Measurements from ENCODE around the gene REEP1.

Gene REEP1

GRCh38 chr2:86305195-86305914 lies 32.1 kb downstream of the REEP1 start:
- no peaks in the 10 kb centered on the region for H3K4me1 ChIP-seq (ENCODE audit: insufficient read depth, poor library complexity, severe bottlenecking)
- H3K36me3 ChIP-seq (ENCODE audit: low read depth) = no peaks in the 10 kb centered on the region
- H3K27me3 ChIP-seq (ENCODE audit: insufficient read depth, poor library complexity, severe bottlenecking) = peaks cover 8% of the 10 kb centered on the region
- no peak overlapping the region for H3K27ac ChIP-seq (ENCODE audit: poor library complexity, severe bottlenecking)
- no peak overlapping the region for H3K4me3 ChIP-seq (ENCODE audit: severe bottlenecking)
- TF ChIP-seq CTCF (IDR thresholded peaks at IDR 0.05; ENCODE audit: poor library complexity, severe bottlenecking) = no peak
- no peak for DNase-seq (ENCODE audit: low spot score)
- ATAC-seq (ENCODE audit: low read depth) = no peak
- no peaks in the 10 kb centered on the region for H3K9me3 ChIP-seq (ENCODE audit: severe bottlenecking)

- no peaks in the 10 kb centered on the region for H3K4me1 ChIP-seq (ENCODE audit: insufficient read depth, poor library complexity, severe bottlenecking)
- DNase-seq (ENCODE audit: low spot score) (no peak), ATAC-seq (ENCODE audit: low read depth) (no peak)
- no peak overlapping the region for H3K4me3 ChIP-seq (ENCODE audit: severe bottlenecking)
- H3K27ac ChIP-seq (ENCODE audit: poor library complexity, severe bottlenecking) = no peak overlapping the region
- no peak for TF ChIP-seq CTCF (IDR thresholded peaks at IDR 0.05; ENCODE audit: poor library complexity, severe bottlenecking)
- no peaks in the 10 kb centered on the region for H3K9me3 ChIP-seq (ENCODE audit: severe bottlenecking)
- peaks cover 8% of the 10 kb centered on the region for H3K27me3 ChIP-seq (ENCODE audit: insufficient read depth, poor library complexity, severe bottlenecking)
- no peaks in the 10 kb centered on the region for H3K36me3 ChIP-seq (ENCODE audit: low read depth)
Observed at GRCh38 chr2:86304416-86304815, 33.0 kb downstream of the REEP1 start.

GRCh38 chr2:86302320-86302719 lies 35.1 kb downstream of the REEP1 start:
- Histone ChIP-seq H3K9me3 (ENCODE audit: severe bottlenecking) (no peaks in the 10 kb centered on the region), H3K4me3 (ENCODE audit: severe bottlenecking) (no peak overlapping the region), H3K27me3 (ENCODE audit: insufficient read depth, poor library complexity, severe bottlenecking) (peaks cover 8% of the 10 kb centered on the region), H3K36me3 (ENCODE audit: low read depth) (no peaks in the 10 kb centered on the region), H3K27ac (ENCODE audit: poor library complexity, severe bottlenecking) (no peak overlapping the region), H3K4me1 (ENCODE audit: insufficient read depth, poor library complexity, severe bottlenecking) (no peaks in the 10 kb centered on the region)
- no peak for TF ChIP-seq CTCF (IDR thresholded peaks at IDR 0.05; ENCODE audit: poor library complexity, severe bottlenecking)
- DNase-seq (ENCODE audit: low spot score) (no peak), ATAC-seq (ENCODE audit: low read depth) (no peak)

GRCh38 chr2:86301711-86302202 lies 35.7 kb downstream of the REEP1 start:
- Histone ChIP-seq H3K9me3 (ENCODE audit: severe bottlenecking) (no peaks in the 10 kb centered on the region), H3K27ac (ENCODE audit: poor library complexity, severe bottlenecking) (no peak overlapping the region), H3K4me3 (ENCODE audit: severe bottlenecking) (no peak overlapping the region), H3K36me3 (ENCODE audit: low read depth) (no peaks in the 10 kb centered on the region), H3K27me3 (ENCODE audit: insufficient read depth, poor library complexity, severe bottlenecking) (peaks cover 8% of the 10 kb centered on the region), H3K4me1 (ENCODE audit: insufficient read depth, poor library complexity, severe bottlenecking) (no peaks in the 10 kb centered on the region)
- ATAC-seq (ENCODE audit: low read depth) (no peak), DNase-seq (ENCODE audit: low spot score) (no peak)
- TF ChIP-seq CTCF (IDR thresholded peaks at IDR 0.05; ENCODE audit: poor library complexity, severe bottlenecking) = no peak

- Histone ChIP-seq H3K4me1 (ENCODE audit: insufficient read depth, poor library complexity, severe bottlenecking) (no peaks in the 10 kb centered on the region), H3K9me3 (ENCODE audit: severe bottlenecking) (no peaks in the 10 kb centered on the region), H3K36me3 (ENCODE audit: low read depth) (no peaks in the 10 kb centered on the region), H3K27ac (ENCODE audit: poor library complexity, severe bottlenecking) (no peak overlapping the region), H3K27me3 (ENCODE audit: insufficient read depth, poor library complexity, severe bottlenecking) (peaks cover 8% of the 10 kb centered on the region), H3K4me3 (ENCODE audit: severe bottlenecking) (no peak overlapping the region)
- no peak for ATAC-seq (ENCODE audit: low read depth)
- TF ChIP-seq CTCF (IDR thresholded peaks at IDR 0.05; ENCODE audit: poor library complexity, severe bottlenecking) = no peak
- no peak for DNase-seq (ENCODE audit: low spot score)
Observed at GRCh38 chr2:86301009-86301408, 36.4 kb downstream of the REEP1 start.

All from RWPE2 (cell line).